ENCODE results near the gene EGFR.

The EGFR gene

GRCh38 chr7:55130395-55131141, 111.8 kb downstream of the EGFR start:
- peak; percentile 64 for DNase-seq

- no peak for DNase-seq
Measured at GRCh38 chr7:55131142-55131929, 112.5 kb downstream of the EGFR start.

GRCh38 chr7:55132550-55132889, 113.7 kb downstream of the EGFR start:
- no peak for DNase-seq

GRCh38 chr7:55132890-55133551, 114.2 kb downstream of the EGFR start:
- no peak for DNase-seq

- DNase-seq, result no peak
Measured at GRCh38 chr7:55133630-55134358, 115.0 kb downstream of the EGFR start.

- DNase-seq, result no peak
Measured at GRCh38 chr7:55134359-55134725, 115.5 kb downstream of the EGFR start.

- no peak for DNase-seq
Measured at GRCh38 chr7:55134786-55135185, 116.0 kb downstream of the EGFR start.

GRCh38 chr7:55135462-55135861, 116.6 kb downstream of the EGFR start:
- no peak for DNase-seq

- no peak for DNase-seq
Measured at GRCh38 chr7:55138663-55139062, 119.8 kb downstream of the EGFR start.

GRCh38 chr7:55140221-55140940, 121.6 kb downstream of the EGFR start:
- peak; percentile 48 for DNase-seq

GRCh38 chr7:55140941-55141278, 122.1 kb downstream of the EGFR start:
- no peak for DNase-seq

GRCh38 chr7:55142919-55143600, 124.2 kb downstream of the EGFR start:
- DNase-seq, result no peak

GRCh38 chr7:55144333-55145317, 125.8 kb downstream of the EGFR start:
- DNase-seq, result no peak

GRCh38 chr7:55145606-55146005, 126.8 kb downstream of the EGFR start:
- no peak for DNase-seq

- no peak for DNase-seq
Measured at GRCh38 chr7:55147101-55147500, 128.3 kb downstream of the EGFR start.

- no peak for DNase-seq
Measured at GRCh38 chr7:55147736-55148135, 128.9 kb downstream of the EGFR start.

- DNase-seq, result no peak
Measured at GRCh38 chr7:55148571-55148970, 129.8 kb downstream of the EGFR start.

- DNase-seq, result no peak
Measured at GRCh38 chr7:55149001-55149400, 130.2 kb downstream of the EGFR start.

- no peak for DNase-seq
Measured at GRCh38 chr7:55150166-55150565, 131.3 kb downstream of the EGFR start.

- DNase-seq, result no peak
Measured at GRCh38 chr7:55150709-55151451, 132.1 kb downstream of the EGFR start.

All from right hindlimb (tissue), 1 donor.